K562 (cell line): ENCODE measurements around the gene GNGT2. TPM values are rescaled to one million over a fixed set of nuclear protein-coding genes. Genes with fewer than 3 reads are reported as not detected.

Experiments
- CREB5 ChIP-seq: fragments of 250-450 bp; sonication (Bioruptor Pico); IDR thresholded peaks from 2 replicates; pipeline ENCODE4 v1.5.0; 2020; ENCODE audit warnings: mild to moderate bottlenecking
- CTBP1 ChIP-seq: fragments of 450-650 bp; IDR thresholded peaks from 2 replicates; pipeline ENCODE4 v1.6.1; 2016; ENCODE audit warnings: borderline replicate concordance
- FIP1L1 ChIP-seq: fragments of 200-400 bp; formaldehyde crosslinking; IDR thresholded peaks from 2 replicates; pipeline ENCODE4 v1.6.1; 2018; ENCODE audit warnings: mild to moderate bottlenecking, low read depth, low read length; ENCODE audit not compliant: poor library complexity, severe bottlenecking
- FOXJ3 ChIP-seq: sonication (generic); formaldehyde crosslinking; IDR thresholded peaks from 2 replicates; pipeline ENCODE4 v1.4.0; 2020; ENCODE audit warnings: mild to moderate bottlenecking, missing genetic modification reagents
- HMG20B ChIP-seq: fragments of 250-450 bp; sonication (Bioruptor Pico); IDR thresholded peaks from 2 replicates; pipeline ENCODE4 v1.5.0; 2021; ENCODE audit warnings: mild to moderate bottlenecking
- KHSRP ChIP-seq: fragments of 450-650 bp; IDR thresholded peaks from 2 replicates; pipeline ENCODE4 v1.6.1; 2017
- LCOR ChIP-seq: sonication (generic); formaldehyde crosslinking; IDR thresholded peaks from 2 replicates; pipeline ENCODE4 v1.8.0; 2022; ENCODE audit warnings: mild to moderate bottlenecking, missing genetic modification reagents
- MEIS2 ChIP-seq: fragments of 450-650 bp; IDR thresholded peaks from 2 replicates; pipeline ENCODE4 v1.6.1; 2014; ENCODE audit warnings: mild to moderate bottlenecking; ENCODE audit not compliant: partially characterized antibody
- PHB ChIP-seq: fragments of 250-450 bp; sonication (Bioruptor Pico); IDR thresholded peaks from 2 replicates; pipeline ENCODE4 v1.5.0; 2021
- PYGO2 ChIP-seq: fragments of 450-650 bp; IDR thresholded peaks from 2 replicates; pipeline ENCODE4 v1.6.1; 2016; ENCODE audit warnings: mild to moderate bottlenecking, missing genetic modification characterization, moderate library complexity, missing compliant biosample characterization
- RERE ChIP-seq: sonication (generic); formaldehyde crosslinking; IDR thresholded peaks from 2 replicates; pipeline ENCODE4 v1.8.0; 2023; ENCODE audit warnings: missing genetic modification reagents, mild to moderate bottlenecking, borderline replicate concordance
- SETDB1 ChIP-seq: IDR thresholded peaks from one replicate; pipeline ENCODE4 v1.6.1; 2012; ENCODE audit warnings: low read length, control low read depth, inconsistent platforms
- TARDBP ChIP-seq: fragments of 450-650 bp; IDR thresholded peaks from 2 replicates; pipeline ENCODE4 v1.6.1; 2016
- TCF7L2 ChIP-seq: fragments of 150-350 bp; IDR thresholded peaks from 2 replicates; pipeline ENCODE4 v1.6.1; 2016; ENCODE audit warnings: low read depth, mild to moderate bottlenecking, low read length, moderate library complexity
- XRCC4 ChIP-seq: IDR thresholded peaks from one replicate; pipeline ENCODE4 v1.6.1; 2011; ENCODE audit not compliant: insufficient read depth, insufficient read length; ENCODE audit errors: extremely low read depth
- ZBTB49 ChIP-seq: sonication (generic); formaldehyde crosslinking; IDR thresholded peaks from 2 replicates; pipeline ENCODE4 v1.8.0; 2022; ENCODE audit warnings: missing genetic modification reagents, mild to moderate bottlenecking, borderline replicate concordance
- ZKSCAN8 ChIP-seq: fragments of 200-800 bp; sonication (Bioruptor generic); IDR thresholded peaks from 2 replicates; pipeline ENCODE4 v1.6.1; 2016; ENCODE audit warnings: missing genetic modification characterization, missing compliant biosample characterization
- ZNF778 ChIP-seq: fragments of 450-650 bp; formaldehyde crosslinking; IDR thresholded peaks from 2 replicates; pipeline ENCODE4 v1.4.0; 2020; ENCODE audit warnings: mild to moderate bottlenecking, moderate library complexity
- ZSCAN29 ChIP-seq: fragments of 450-650 bp; IDR thresholded peaks from 2 replicates; pipeline ENCODE4 v1.6.1; 2017
- polyA plus RNA-seq, 8 experiments: library from polyadenylated mRNA; depleted of rRNA in 4 of 8; stranded (reverse) in 5 of 8; unstranded in 3 of 8; fragments of >200 nt; fragmentation: Nextera tagmentation in 2 of 8; fragmentation: Illumina TruSeq in 1 of 8; extraction: Ambion mirVana in 2 of 8; extraction: Trizol in 1 of 8; gene quantifications; 2 replicates each; pipeline versions ENCODE4 v1.2.1 to v1.2.3, GENCODE V29; 2011 to 2014; ENCODE audit warnings: inconsistent platforms in 1 of 8, missing spikeins in 1 of 8
- total RNA-seq, 7 experiments: library from RNA; depleted of rRNA in 6 of 7; stranded (reverse); fragments of >200 nt in 6 of 7; fragmentation: Illumina TruSeq in 2 of 7; extraction: Trizol in 2 of 7; gene quantifications; 2 replicates each; pipeline versions ENCODE4 v1.2.1 to v1.2.3, GENCODE V29; 2011 to 2021; ENCODE audit warnings: low replicate concordance in 1 of 7

The GNGT2 gene
- total and polyA plus RNA-seq, 9 of the 15 experiments (the other 6 are each of a cell fraction or from before 2014, with no cell fraction given): not detected

- TF ChIP-seq XRCC4 (no peak), FIP1L1 (peak; percentile 88), TCF7L2 (no peak), SETDB1 (no peak), TARDBP (peak; percentile 36), ZSCAN29 (peak; percentile 51; the same call in 1 of the 2 replicates), ZNF778 (CRISPR knock-in tag) (no peak), RERE (0 out of 2 replicates have a peak, but pooled peaks have one; percentile 45), LCOR (peak; percentile 95), MEIS2 (no peak), PYGO2 (tag) (0 out of 2 replicates have a peak, but pooled peaks have one; percentile 27), HMG20B (CRISPR knock-in tag) (no peak), CTBP1 (peak; percentile 84), FOXJ3 (CRISPR knock-in tag) (no peak), ZKSCAN8 (CRISPR knock-in tag) (no peak; the same call in 1 of the 2 replicates), CREB5 (no peak), ZBTB49 (no peak; the same call in 1 of the 2 replicates), KHSRP (no peak), PHB (0 out of 2 replicates have a peak, but pooled peaks have one; percentile 35)
Observed at GRCh38 chr17:49191917-49192741, 18.2 kb downstream of the GNGT2 start (continued).
